ENCODE measurements around the gene VTCN1. TPM values are rescaled to one million over a fixed set of nuclear protein-coding genes. Genes with fewer than 3 reads are reported as not detected.
A peak's percentile ranks its signal among the peaks of the same experiment; 100 is the strongest.
"Not testable (repeated sequence)": the region's sequence is repeated elsewhere in the genome, so short reads cannot be mapped to it uniquely, and the experiment has no call there.

The VTCN1 gene
- polyA plus RNA-seq, 3 donors, result 20.5 to 32.3 (median 28.2) TPM

DNA sequence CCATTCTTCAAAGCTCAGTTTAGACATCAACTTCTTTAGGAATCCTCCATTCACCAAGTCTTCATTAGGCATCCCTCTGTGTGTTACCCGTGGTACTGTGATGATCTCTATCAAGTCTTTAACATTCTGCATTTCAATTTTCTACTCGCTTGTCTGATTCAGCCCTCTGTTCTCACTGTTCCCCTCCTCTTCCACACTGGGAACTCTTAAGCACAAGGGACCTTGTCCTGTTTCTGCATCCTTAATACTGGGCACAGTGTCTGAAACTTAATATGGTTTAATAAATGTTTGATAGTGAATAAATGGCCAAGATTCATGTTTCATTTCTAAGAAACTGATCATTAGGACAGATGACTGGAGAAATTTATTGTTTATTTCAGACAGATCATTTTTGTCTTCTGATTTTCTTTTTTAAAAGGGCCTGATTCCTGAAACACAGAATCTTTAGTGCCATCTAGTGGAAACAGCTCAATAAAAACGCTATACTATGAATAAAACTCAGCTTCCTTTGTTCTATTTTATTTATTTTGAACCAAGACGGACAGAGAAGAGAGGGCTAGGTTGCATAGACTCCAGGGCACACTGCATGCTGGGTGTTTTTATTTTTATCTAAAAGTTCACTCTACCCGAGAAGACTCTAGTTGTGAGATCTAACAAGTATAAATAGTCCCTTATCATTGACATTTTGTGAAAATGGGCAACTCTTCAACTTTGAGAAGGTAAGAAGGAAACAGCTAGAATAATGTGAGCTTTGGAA is 82.2 kb downstream of the VTCN1 start:
- peak in 2 of 3 donors; percentile 29 to 31 for DNase-seq (ENCODE audit: low read depth in 3 of 3, low spot score in 2 of 3)

DNA sequence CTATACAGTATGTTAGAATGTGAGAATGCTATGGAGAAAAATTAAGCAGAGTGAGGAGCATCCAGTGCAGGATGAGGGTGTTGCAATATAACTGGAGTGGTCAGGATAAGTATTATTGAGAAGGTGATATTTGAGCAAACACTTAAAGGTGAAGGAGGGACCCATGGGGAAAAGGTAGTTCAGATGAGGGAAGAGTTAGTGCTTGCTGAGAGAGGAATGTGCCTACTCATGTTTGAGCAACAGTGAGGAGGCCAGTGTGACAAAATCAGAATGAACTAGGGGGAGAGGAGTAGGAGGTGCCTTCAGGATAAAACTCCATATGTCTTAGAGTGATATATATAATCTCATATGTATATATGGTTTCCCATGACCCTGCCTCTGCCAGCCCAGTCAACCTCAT is 82.9 kb downstream of the VTCN1 start:
- no peak for DNase-seq (ENCODE audit: low read depth in 3 of 3, low spot score in 2 of 3)

DNA sequence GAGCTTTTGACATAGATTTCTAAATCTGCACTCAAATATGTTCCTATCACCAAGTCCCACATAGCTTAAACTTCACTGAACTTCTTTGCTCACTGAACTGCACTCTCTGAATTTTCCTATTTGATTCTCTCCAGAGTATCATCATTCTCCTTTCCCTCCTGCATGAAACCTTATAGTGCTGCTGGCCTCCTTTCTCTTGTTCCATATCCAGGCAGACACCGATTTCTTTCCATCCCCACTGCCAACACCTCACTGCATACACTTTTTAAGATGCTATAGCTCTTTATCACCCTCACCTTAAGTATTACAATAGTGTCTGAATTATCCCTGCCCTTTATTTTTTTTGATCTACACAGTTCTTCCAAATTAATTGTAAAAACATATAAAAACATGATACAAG is 86.1 kb downstream of the VTCN1 start:
- DNase-seq (ENCODE audit: low read depth in 3 of 3, low spot score in 2 of 3), result no peak

DNA sequence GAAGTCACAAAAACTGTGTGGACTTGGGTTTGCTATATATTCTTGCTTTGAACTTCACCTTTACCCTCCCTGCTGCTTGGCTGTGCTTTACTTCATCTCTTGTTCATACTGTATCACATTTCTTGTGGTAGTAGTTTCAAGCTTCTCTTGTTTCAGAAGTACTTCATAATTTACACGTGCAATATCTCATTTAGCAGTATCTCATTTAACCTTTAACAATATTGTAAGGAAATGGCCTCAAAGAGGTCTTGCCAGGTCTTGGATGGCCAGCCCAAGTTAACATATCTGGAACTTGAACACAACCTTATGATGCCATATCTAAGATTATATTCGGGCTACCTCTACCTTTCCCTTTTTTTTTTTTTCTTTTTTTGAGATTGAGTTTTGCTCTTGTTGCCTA is 87.5 kb downstream of the VTCN1 start:
- no peak for DNase-seq (ENCODE audit: low read depth in 3 of 3, low spot score in 2 of 3)

DNA sequence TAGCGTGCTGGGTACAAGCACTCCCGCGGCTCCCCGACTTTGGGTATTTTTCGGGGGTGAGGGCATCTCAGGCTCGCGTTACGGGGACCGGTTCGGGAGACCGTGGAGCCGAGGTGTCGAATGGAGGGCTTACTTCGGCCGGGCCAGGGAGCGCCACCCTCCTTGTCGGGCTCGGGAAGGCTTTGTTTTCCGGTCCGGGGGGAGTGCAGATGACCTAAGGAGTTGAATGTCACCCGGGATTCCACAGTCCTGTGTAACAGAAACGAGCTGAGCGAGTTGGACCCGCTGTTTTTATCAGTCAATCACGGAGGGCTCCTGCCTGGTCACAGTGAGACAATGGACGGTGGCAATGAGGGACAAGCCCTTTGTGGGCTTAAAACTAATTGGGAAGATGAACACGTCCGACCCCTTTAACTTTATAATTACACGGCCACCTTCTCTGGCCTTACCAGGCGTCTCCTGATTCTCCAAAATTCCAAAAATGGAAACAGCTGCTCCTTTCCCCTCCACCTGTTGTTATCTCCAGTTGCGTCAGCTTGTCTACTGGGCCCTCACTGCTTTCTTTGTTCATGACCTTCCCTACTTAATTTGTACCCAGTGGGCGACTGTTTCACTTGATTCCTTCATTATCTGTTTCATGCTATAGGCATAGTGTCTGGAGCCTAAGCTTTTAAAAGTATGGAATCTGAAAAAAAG is 88.2 kb downstream of the VTCN1 start:
- DNase-seq (ENCODE audit: low read depth in 3 of 3, low spot score in 2 of 3), result peak in 1 of 3 donors; percentile 13

DNA sequence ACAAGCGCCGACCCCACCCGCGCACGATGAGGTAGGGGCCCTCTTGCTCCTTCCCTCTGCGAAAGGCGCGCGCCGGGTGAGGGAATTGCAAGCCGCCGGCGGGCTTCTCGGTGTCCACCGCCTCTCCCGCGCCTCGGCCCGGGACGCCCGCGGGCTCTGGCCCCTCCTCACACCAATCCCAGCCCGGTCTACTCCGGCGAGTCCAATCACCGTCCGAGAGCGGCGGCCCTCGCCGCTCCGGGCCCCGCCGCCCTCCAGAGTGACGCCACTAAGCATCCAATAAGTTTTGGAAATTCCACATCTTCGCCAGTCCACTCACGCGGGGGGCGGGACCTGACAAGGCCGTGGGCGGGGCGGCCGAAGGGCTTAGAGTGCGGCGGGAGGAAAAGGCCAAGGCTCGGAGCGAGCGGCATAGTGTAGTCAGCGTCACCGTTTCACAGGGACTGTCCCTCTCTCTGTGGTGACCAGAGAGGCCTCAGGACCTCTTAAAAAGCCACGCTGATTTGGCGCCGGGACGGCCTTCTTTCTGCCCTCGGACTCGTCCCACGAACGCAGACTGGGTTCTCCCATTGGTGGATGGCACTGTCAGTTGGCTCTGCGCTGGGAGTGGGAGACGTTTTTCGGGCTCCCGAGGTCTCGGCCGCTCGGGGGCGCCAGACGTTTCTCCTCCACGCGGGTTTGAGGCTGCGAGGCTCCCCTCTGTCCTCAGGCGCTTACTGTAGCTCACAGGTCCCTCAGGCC is 89.0 kb downstream of the VTCN1 start, which contains the start of gene TRIM45:
TSS of gene TRIM45 (minus strand) at position 161 of the 741 bp plus-strand sequence. CDS start 548 bp downstream, outside the sequence.
- peak; percentile 95 to 97 (median 95) for DNase-seq (ENCODE audit: low read depth in 3 of 3, low spot score in 2 of 3)

DNA sequence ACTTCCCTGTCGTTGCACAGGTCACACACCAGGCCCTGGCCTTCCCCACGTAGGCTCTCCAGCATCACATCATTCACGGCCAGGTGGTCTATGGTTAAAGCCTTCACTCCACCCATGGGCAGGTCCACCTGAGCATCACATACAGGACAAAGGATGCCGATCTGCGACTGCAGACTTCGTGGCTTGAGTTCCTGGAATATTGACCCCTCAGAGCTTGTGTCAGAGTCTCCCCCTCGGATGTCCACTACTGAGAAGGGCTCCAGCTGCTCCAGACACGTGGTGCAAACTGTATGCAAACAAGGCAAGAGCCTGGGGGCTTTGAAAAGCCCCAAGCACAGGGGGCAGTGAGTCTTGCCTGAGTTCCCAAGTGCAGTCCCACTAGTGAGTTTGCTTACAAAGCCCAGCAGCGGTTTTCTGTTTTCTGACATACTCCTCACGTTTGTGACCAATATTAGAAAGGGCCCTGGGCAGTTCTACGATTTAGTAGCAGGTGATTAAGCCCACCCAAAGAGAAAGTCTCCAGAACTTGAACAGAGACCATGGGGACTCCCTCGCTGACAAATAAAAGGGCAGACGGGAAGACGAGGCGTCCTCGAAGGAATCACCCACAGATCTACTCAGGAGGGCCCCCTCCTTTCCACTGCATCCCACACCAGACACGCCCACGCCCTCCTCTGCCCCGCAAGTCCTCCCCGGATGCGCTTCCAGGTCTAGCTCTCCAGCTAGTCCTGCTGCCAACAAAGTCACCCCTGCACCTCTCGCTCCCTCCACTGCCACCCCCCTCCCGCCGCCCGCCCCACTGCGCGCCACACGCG is 89.7 kb downstream of the VTCN1 start:
- DNase-seq (ENCODE audit: low read depth in 3 of 3, low spot score in 2 of 3), result peak; percentile 23 to 45 (median 31)

DNA sequence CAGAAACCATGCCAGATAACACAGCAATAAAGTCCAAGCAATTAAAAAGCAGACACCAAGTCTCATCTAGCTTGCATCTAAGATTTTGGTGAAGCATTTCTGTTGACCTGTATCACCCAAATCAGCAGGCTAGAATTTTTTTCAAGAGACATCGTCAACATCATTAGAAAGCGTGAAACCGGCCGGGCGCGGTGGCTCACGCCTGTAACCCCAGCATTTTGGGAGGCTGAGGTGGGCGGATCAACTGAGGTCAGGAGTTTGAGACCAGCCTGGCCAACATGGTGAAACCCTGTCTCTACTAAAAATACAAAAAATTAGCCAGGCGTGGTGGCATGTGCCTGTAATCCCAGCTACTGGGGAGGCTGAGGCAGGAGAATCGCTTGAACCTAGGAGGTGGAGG is 91.6 kb downstream of the VTCN1 start:
- not testable (repeated sequence) for DNase-seq (ENCODE audit: low read depth in 3 of 3, low spot score in 2 of 3)

DNA sequence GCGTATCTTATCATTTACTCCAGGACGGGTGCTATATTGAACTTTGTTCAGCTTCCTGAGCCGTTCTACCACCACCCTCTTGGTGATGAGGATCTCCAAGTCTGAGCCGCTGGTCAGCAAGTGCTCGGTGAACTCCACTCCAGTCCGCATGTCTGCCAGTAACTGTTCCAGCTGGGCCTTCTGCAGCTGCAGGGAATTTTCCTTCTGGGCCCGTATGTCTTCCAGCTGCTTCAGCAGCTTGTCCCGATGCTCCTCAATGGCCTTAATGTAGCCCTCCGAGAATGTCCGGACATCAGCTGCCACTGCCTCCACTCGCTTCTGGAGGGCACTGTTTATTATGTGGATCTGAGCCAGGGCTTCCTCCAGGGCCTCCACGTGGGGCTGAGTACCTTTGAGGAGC is 92.6 kb downstream of the VTCN1 start:
- no peak for DNase-seq (ENCODE audit: low read depth in 3 of 3, low spot score in 2 of 3)

DNA sequence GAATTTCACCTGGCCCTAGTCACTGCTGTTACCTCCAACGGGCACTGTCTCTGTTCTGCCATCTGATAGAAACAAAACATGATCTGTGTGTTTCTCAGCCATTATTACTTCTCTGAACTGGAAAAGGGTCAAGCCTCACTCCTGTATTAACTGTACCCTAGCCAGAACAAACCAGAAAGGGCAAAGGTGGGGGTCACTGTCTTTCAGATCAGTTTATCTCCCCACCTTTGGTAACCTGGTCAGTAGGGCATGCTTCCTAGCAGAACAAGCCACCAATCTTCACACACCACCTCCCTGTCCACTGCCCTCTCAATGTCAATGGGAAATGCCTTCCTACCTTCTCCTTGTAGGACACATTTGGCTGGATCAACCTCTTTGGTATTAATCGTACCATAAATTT is 93.0 kb downstream of the VTCN1 start:
- DNase-seq (ENCODE audit: low read depth in 3 of 3, low spot score in 2 of 3), result no peak

DNA sequence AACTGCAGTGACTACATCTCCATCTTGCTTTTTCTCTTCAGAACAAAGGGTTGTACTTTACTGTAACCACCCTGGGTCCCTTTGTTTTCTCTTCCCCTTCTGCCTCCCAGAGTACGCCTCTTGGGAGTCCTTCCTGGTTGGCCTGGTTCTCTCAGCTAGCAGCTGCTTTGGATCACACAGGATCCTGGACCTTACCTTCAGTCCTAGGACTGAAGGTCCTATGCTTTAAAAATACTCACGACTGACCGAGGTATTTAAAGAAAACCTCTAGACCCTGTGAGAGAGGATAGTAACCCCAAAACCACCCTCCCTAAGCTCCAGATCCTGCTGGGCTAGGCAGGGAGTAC is 94.0 kb downstream of the VTCN1 start:
- DNase-seq (ENCODE audit: low read depth in 3 of 3, low spot score in 2 of 3), result no peak

DNA sequence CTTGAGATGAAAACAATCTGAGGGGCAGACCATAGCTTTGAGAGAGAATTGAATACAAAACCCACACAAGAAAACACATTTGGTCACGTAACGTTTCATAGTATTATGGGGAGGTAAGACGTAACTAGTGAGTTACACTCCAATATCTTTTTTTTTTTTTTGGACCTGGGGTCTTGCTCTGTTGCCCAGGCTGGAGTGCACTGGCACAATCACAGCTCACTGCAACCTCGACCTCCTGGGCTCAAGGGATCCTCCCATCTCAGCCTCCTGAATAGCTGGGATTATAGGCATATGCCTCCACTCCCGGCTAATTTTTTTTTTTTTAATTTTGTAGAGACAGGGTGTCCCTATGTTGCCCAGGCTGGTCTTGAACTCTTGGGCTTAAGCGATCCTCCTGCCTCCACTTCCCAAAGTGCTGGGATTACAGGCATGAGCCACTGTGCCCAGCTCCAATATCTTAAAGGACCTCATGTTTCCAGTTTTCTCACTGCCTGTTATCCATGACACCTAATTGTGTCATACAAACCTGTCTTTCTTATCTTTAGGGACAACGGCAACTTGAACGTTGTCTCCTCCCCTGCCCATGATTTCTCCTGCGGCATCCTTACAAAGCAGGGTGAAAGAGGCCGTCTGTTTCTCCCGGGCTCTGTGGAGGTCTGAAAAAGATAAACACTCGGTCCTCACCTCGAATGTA is 94.5 kb downstream of the VTCN1 start:
- no peak for DNase-seq (ENCODE audit: low read depth in 3 of 3, low spot score in 2 of 3)

DNA sequence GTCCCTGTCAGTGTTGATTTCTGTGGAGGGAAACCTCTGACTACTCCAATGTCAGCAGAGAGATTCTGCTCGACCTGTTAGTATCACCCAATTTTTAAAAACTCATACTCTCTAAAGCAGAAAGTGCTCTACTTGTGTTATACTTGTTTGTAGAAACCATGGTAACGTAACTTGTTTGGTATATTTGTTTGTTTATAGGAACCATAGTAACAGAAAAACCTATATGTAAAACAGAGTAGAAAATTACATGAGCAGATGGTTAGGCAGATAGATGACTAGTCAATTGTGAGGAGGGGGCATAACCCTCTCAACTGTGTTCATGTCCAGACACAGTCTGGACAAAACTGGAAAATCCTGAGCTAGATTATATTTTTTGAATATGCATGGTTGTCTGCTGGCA is 95.8 kb downstream of the VTCN1 start:
- DNase-seq (ENCODE audit: low read depth in 3 of 3, low spot score in 2 of 3), result no peak

DNA sequence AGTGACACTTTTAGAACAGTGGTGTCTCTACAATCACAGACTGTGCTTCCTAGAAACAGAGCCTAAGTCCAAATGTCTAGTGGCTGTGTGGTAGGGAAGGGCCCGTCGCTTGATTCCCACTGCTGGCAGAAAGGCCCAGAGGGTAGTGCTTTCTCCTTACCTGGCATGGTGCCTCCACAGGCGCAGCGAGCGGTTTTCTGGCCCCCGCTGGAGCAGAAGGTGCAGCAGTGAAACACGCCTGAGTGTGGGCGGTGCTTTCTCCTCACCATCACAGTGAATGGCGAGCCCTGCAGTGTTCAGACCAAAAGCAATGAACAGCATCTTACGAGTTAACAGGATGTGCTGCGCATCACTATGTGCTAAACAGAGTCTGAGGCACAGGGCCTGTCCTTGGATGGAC is 97.5 kb downstream of the VTCN1 start:
- DNase-seq (ENCODE audit: low read depth in 3 of 3, low spot score in 2 of 3), result no peak

DNA sequence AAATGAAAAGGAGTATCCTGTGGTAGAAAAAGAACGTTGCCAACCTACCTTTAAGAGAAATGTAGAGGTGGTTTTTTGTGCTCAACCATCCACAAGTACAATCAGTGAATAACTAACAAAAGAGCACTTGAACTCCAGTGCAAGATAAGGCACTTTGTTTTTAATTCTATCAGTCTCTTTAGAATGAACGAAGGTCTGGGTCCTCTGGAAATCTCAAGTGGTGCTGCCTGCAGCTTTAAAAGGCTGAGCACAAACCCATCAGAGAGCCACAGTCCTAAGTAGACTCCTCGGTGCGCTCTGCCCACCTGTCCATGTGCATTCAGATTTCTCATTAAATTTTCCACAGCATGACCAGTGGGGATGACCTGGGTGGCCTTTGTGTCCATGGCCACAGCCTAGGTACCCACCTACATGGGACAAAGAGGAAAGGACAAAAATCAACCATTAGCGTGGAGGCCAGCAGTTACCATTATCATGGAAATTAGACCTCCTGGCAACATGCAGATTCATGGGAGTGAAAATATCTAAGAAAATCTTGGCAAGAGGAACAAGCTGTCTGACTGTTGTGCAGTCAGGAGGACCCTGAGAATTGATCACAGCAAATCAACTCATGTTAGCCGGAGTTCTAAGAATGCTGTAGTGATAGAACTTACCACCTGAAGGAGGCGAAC is 98.5 kb downstream of the VTCN1 start:
- no peak for DNase-seq (ENCODE audit: low read depth in 3 of 3, low spot score in 2 of 3)

DNA sequence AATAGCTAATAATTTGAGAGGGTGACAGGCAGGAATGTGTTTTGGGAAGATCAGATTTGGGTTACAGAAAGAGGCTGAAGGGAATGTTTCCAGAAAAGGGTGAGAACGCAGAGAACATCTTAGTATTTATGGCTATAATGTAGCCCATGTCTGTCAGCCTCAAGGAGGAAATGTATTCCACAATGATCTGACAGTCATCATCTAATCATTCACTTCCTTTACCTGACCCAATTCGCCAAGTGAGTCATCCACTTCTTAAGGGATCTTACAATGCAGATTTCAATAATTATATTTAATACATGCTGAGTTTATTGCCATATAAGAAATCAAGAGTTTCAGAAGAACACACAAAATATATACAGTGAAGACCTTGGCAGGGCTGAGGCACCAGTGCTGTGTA is 100.0 kb downstream of the VTCN1 start:
- no peak for DNase-seq (ENCODE audit: low read depth in 3 of 3, low spot score in 2 of 3)

DNA sequence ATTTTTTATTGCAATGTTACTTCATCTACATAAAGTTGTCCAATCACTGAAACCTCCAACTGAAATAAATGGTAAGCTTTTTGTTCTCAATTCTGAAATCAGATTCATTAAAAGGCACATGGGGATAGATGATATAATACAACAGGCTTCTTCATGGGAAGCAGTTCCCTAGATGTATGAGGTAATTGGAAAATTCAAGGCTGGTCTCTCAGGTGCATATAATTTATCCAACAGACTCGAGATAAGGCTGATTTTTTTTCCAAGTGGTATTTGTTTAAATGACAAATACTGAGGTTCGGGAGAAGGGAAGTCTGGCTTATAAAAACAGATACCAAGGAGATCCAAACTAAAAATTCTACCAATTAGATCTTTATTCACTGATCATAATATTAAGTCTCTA is 103.4 kb downstream of the VTCN1 start:
- DNase-seq (ENCODE audit: low read depth in 3 of 3, low spot score in 2 of 3), result no peak

DNA sequence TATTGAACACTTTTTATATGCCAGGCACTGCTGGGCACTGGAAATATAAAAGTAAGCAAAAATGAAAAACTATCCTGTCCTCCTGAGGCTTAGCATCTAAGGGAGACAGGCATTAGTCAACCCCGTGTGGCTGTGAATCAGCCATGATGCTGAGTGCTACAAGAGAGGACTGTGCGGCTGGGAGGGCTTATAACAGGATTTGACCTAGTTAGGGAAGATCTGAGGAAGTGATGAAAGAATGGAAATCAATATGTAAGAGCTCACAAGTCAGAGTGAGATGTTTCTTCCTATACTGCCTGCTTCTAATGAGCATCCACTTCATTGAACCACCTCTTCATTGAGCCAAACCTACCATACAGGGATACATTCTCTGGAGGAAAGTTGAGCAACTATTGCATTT is 104.2 kb downstream of the VTCN1 start:
- no peak for DNase-seq (ENCODE audit: low read depth in 3 of 3, low spot score in 2 of 3)

DNA sequence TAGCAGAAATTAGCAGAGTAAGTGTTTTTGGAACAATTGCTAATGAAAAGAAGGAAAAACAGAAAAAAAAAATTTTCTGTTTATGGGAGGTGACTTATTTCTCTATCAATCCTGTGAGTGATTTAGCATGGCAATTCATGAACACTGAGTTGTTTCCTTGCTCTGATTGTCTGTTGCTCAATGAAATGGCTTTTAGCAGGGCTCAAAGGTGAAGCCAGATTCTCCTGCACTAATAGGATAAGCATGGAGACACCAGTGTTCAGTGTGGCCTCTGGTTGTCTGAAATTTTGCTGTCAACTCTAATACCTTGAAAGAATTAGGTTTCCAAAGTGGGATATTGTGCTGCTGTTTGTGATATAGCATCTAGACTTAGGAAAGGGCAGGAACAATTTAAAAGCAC is 105.0 kb downstream of the VTCN1 start:
- DNase-seq (ENCODE audit: low read depth in 3 of 3, low spot score in 2 of 3), result no peak

DNA sequence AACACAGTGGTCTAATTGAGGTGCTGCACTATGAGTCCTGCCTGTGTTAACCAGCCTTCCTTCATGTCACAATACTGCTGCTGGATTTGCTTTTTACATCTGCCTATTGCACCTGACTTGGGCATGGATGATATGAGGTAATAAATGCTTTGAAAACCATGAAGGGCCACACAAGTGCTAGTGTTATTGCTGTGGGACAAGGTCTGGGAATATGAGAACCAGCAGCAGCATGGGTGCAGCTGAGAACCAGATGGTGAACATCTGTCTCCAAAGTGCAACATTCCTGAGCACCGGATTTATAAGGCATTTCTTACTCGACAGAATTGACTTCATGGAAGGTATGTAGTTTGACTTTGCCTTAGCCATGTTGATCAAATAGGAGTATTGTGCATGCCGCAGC is 105.7 kb downstream of the VTCN1 start:
- DNase-seq (ENCODE audit: low read depth in 3 of 3, low spot score in 2 of 3), result no peak

Data from right renal cortex interstitium (tissue), 3 donors.